Measurements from ENCODE around the gene ACP6. TPM values are rescaled to one million over a fixed set of nuclear protein-coding genes. Genes with fewer than 3 reads are reported as not detected.

ACP6 gene
- polyA plus RNA-seq, 3 donors: 23.3 to 40.3 (median 33.5) TPM

GRCh38 chr1:147669469-147670318 lies 630 bp downstream of the ACP6 start:
- DNase-seq (ENCODE audit: extremely low read depth in 1 of 11, low read depth in 9 of 11, low spot score in 4 of 11): peak in 10 of 11 donors; percentile 21 to 56 (median 34)

DNA sequence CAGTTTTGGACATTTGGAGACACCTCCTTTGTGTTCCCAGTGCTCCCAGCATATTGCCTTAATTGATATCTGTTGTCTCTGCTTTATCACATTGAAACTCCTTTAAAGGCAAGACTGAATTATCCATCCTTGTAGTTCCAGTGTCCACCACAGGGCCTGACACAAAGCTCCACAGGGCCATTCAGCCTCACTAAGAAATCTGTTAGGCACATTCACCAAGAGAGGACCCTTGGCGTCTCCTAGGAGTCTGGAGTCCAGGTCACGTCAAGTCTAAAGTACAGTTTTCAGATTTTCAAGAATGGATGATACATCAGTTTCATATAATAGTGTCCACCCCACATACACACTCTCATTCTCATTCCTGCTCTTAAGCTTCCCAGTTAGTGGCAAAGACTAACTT lies 4.8 kb downstream of the ACP6 start:
- DNase-seq (ENCODE audit: extremely low read depth in 1 of 11, low read depth in 9 of 11, low spot score in 4 of 11): no peak

- no peak for DNase-seq (ENCODE audit: extremely low read depth in 1 of 11, low read depth in 9 of 11, low spot score in 4 of 11)
These were observed 6.1 kb downstream of the ACP6 start for GRCh38 chr1:147664206-147664605.

GRCh38 chr1:147654511-147654910 lies 15.8 kb downstream of the ACP6 start:
- DNase-seq (ENCODE audit: extremely low read depth in 1 of 11, low read depth in 9 of 11, low spot score in 4 of 11): no peak

- no peak for DNase-seq (ENCODE audit: extremely low read depth in 1 of 11, low read depth in 9 of 11, low spot score in 4 of 11)
These were observed 18.0 kb downstream of the ACP6 start for GRCh38 chr1:147652306-147652705.

- peak in 4 of 11 donors; percentile 24 to 59 (median 32) for DNase-seq (ENCODE audit: extremely low read depth in 1 of 11, low read depth in 9 of 11, low spot score in 4 of 11)
These were observed 18.9 kb downstream of the ACP6 start for GRCh38 chr1:147651466-147651865.

- DNase-seq (ENCODE audit: extremely low read depth in 1 of 11, low read depth in 9 of 11, low spot score in 4 of 11): no peak
These were observed 21.4 kb downstream of the ACP6 start for GRCh38 chr1:147648933-147649332.

GRCh38 chr1:147647796-147648633 lies 22.3 kb downstream of the ACP6 start:
- DNase-seq (ENCODE audit: extremely low read depth in 1 of 11, low read depth in 9 of 11, low spot score in 4 of 11): no peak

GRCh38 chr1:147643974-147644373 lies 26.4 kb downstream of the ACP6 start:
- DNase-seq (ENCODE audit: extremely low read depth in 1 of 11, low read depth in 9 of 11, low spot score in 4 of 11): no peak

DNA sequence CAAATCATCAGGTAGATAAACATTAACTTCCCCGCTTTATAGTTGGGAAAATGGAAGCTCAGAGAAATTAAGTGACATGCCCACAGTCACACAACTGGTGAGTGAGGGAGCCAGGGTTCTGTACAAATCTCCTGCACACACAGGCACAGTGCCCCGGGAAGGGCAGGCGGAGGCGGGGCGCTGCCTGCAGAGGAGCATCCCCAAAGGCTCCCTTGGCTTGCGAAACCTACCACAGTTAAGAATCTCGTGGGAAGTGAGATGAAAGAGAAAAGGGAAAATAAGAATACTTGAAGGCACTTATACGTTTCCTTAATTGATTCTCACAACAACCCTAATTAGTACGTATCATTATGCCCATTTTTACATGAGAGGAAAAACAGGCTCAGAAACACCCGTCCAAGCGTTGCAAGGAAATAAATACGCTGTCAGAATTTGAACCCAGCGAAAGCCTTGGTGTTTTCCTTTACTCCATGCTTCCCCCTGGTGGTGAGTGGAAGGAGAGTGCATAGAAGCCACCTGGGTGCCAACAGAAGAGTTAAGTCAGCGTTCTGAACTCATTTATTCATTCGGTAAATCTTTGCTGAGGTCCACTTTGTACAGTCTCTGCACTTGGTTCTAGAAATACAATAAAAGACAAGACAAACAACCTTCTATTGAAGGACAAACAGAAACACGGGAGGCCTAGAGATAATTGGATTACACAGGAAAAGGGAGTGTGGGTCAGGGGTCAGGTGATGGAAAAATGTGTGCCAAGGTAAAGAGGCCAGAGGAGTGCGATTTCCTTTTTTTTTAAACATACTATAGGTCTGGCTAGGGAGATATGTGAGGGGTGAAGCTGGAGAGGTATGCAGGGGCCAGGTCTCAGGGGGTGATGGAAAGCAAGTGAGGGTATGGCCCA lies 28.4 kb downstream of the ACP6 start:
- DNase-seq (ENCODE audit: extremely low read depth in 1 of 11, low read depth in 9 of 11, low spot score in 4 of 11): peak in 3 of 11 donors; percentile 31 to 54 (median 38)

GRCh38 chr1:147641291-147641690 lies 29.0 kb downstream of the ACP6 start:
- no peak for DNase-seq (ENCODE audit: extremely low read depth in 1 of 11, low read depth in 9 of 11, low spot score in 4 of 11)

DNA sequence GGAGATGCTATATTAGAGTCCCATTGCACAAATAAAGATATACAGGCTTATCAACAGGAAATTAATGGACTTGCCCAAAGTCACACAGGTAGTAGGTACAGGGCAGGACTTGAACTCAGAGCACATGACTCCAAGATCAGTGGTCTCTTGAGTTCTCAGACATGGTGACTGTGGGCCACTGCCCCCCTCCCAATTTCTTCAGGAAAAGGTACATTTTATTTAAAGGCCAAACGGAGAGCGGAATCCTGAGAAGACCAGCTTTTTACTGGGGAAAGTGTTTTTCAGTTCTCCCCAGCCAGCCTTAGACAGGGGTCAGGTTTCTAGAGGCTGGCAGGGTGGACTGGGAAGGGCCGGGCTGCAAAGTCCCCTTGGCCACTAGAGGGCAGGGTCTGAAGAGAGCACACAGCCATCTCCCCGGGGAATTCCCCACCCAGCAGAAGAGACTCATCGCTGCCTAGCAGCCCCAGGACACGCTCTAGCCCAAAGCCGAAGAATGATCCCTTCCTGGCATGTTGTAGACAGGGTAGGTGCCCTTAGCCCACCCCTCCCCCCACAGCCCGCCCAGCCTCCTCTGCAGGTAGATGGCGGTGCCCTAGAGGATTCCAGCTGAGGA lies 29.7 kb downstream of the ACP6 start:
- peak in 9 of 11 donors; percentile 40 to 60 (median 56) for DNase-seq (ENCODE audit: extremely low read depth in 1 of 11, low read depth in 9 of 11, low spot score in 4 of 11)

GRCh38 chr1:147636314-147636713 lies 34.0 kb downstream of the ACP6 start:
- no peak for DNase-seq (ENCODE audit: extremely low read depth in 1 of 11, low read depth in 9 of 11, low spot score in 4 of 11)

GRCh38 chr1:147635342-147635741 lies 35.0 kb downstream of the ACP6 start:
- DNase-seq (ENCODE audit: extremely low read depth in 1 of 11, low read depth in 9 of 11, low spot score in 4 of 11): no peak

GRCh38 chr1:147634645-147635044 lies 35.7 kb downstream of the ACP6 start:
- no peak for DNase-seq (ENCODE audit: extremely low read depth in 1 of 11, low read depth in 9 of 11, low spot score in 4 of 11)

- no peak for DNase-seq (ENCODE audit: extremely low read depth in 1 of 11, low read depth in 9 of 11, low spot score in 4 of 11)
These were observed 36.6 kb downstream of the ACP6 start for GRCh38 chr1:147633759-147634158.

DNA sequence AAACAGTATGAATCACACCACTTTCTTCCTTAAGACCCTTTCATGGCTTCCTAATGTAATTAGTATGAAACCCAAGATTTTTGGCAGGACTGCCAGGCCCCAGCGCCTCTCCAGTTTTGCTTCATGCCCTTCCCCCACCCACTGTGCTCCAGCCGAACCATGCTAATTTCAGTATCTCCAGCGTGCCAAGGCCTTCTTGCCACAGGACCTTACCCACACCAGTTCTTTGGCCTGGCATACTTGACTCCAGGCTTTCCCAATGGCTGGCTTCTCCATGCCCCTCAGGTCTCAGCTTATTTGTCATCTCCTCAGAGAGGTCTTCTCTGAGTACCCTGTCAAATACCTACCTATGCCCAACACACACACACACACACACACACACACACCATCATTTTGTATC lies 38.5 kb downstream of the ACP6 start:
- no peak for DNase-seq (ENCODE audit: extremely low read depth in 1 of 11, low read depth in 9 of 11, low spot score in 4 of 11)

DNA sequence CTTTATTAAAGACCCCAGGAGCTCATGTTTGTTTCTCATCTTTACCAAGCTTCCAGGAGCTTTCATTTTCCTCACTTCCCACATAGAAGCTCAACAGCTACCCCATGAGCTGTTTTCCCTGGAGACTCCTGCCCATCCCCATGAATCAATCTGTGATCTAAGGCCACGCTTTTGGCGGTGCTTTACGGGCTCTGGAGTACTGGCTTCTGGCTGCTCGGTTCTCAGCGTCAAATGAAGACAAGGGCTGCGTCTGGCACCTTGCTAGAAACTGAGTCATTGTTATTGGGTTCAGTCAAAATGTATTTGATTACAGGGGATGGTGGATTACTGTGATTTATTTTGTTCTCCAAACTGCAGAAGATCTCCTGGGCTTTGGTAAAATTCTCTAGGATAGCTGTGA lies 39.9 kb downstream of the ACP6 start:
- no peak for DNase-seq (ENCODE audit: extremely low read depth in 1 of 11, low read depth in 9 of 11, low spot score in 4 of 11)

- DNase-seq (ENCODE audit: extremely low read depth in 1 of 11, low read depth in 9 of 11, low spot score in 4 of 11): no peak
These were observed 40.3 kb downstream of the ACP6 start for GRCh38 chr1:147630022-147630421.

Data from renal cortex interstitium (tissue), 11 donors.